ENCODE measurements around the gene MDC1.

MDC1 gene

DNA sequence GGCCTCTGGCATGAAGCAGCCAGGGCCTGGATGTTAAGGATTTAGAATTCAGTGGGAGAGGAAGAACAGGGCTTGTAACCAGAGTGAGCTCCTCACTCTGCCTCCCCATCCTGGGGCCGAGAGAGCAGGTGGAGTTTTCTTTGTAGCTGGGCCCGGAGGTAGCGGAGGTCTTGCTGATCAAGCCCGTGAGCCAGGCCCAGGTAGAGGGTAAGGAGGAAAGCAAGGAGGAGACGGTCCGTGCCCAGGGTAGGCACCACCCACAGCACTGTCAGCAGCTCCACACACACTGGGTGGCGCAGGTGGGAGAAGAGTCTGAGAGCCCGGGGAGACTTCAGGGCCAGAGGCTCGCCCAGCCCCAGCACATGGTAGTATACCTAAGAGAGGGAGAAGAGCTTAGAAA, 28.5 kb downstream of the MDC1 start:
- peaks cover 43% of the 10 kb centered on the region for H3K4me1 ChIP-seq (ENCODE audit: control insufficient read depth, low read length)
- peaks cover 49% of the 10 kb centered on the region for H3K36me3 ChIP-seq (ENCODE audit: control insufficient read depth, low read length)
- no peaks in the 10 kb centered on the region for H3K9me2 ChIP-seq (replicated peaks; ENCODE audit: control insufficient read depth, low read length)
- H4K20me1 ChIP-seq (ENCODE audit: control insufficient read depth, insufficient read depth, low read depth, low read length) = no peaks in the 10 kb centered on the region
- TF ChIP-seq, protein P1, sequence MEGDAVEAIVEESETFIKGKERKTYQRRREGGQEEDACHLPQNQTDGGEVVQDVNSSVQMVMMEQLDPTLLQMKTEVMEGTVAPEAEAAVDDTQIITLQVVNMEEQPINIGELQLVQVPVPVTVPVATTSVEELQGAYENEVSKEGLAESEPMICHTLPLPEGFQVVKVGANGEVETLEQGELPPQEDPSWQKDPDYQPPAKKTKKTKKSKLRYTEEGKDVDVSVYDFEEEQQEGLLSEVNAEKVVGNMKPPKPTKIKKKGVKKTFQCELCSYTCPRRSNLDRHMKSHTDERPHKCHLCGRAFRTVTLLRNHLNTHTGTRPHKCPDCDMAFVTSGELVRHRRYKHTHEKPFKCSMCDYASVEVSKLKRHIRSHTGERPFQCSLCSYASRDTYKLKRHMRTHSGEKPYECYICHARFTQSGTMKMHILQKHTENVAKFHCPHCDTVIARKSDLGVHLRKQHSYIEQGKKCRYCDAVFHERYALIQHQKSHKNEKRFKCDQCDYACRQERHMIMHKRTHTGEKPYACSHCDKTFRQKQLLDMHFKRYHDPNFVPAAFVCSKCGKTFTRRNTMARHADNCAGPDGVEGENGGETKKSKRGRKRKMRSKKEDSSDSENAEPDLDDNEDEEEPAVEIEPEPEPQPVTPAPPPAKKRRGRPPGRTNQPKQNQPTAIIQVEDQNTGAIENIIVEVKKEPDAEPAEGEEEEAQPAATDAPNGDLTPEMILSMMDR (IDR thresholded peaks at IDR 0.05; ENCODE audit: low read depth, low read length, poor library complexity, severe bottlenecking) = peak; percentile 59
- no peak for TF ChIP-seq EZH2phosphoT487 (IDR thresholded peaks at IDR 0.05; ENCODE audit: borderline replicate concordance, low read length)
- peaks cover 24% of the 10 kb centered on the region for H3F3A ChIP-seq (ENCODE audit: control insufficient read depth, insufficient read depth)
- peak overlapping the region; percentile 88 for H3K4me3 ChIP-seq (ENCODE audit: low read length)
- no peaks in the 10 kb centered on the region for H3K9me3 ChIP-seq (ENCODE audit: control insufficient read depth, insufficient read depth, low read length)
- peak overlapping the region; percentile 82 for H3K4me2 ChIP-seq (ENCODE audit: low read length)
- no peaks in the 10 kb centered on the region for H3K27me3 ChIP-seq (ENCODE audit: control insufficient read depth, low read length)
- H3K79me2 ChIP-seq (ENCODE audit: control insufficient read depth, low read length) = peaks cover 66% of the 10 kb centered on the region
- H3K27ac ChIP-seq (ENCODE audit: low read depth, low read length) = peak overlapping the region; percentile 90

DNA sequence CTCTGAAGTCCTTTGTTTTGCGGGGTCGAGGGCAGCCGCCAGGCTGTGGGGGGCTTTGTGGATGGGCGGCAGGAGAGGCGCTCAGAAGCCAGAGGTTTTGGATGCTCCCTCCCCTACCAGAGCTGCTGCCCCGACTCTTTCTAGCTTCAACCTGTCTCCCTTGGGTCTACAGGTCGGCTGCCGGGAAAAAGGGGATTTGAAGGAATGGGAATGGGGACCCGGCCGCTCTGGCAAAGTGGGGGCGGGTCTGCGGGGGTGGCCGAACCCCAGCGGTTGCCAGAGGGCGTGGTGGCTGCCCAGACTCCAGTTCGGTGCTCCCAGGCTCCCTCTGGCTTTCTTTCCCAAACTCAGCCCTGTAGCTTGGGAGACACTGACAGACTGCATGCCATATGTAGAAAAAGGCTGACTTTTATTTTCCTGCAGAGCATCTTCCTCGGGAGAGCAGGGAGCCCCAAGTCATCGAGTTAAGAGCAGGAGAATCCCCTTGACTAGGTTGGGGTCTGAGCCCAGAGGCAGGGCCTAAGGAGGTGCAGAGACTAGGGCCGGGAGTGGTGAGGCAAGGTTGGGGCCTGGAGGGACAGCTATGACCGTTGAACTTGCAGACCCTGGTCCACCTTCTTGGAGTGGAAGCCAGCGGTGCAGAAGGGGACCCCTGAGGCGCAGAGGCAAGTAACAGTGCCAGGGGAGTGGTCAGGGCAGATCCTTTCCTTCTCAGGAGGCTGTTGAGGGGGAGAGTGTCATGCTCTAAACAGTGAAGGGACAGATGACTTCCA, 29.2 kb downstream of the MDC1 start:
- Histone ChIP-seq H3K36me3 (ENCODE audit: control insufficient read depth, low read length) (peaks cover 56% of the 10 kb centered on the region), H3K9me3 (ENCODE audit: control insufficient read depth, insufficient read depth, low read length) (no peaks in the 10 kb centered on the region), H3K27me3 (ENCODE audit: control insufficient read depth, low read length) (no peaks in the 10 kb centered on the region), H3K9me2 (replicated peaks; ENCODE audit: control insufficient read depth, low read length) (no peaks in the 10 kb centered on the region), H3K4me1 (ENCODE audit: control insufficient read depth, low read length) (peaks cover 43% of the 10 kb centered on the region), H3K4me3 (ENCODE audit: low read length) (peak overlapping the region; percentile 88), H3K79me2 (ENCODE audit: control insufficient read depth, low read length) (peaks cover 73% of the 10 kb centered on the region), H4K20me1 (ENCODE audit: control insufficient read depth, insufficient read depth, low read depth, low read length) (no peaks in the 10 kb centered on the region), H3K27ac (ENCODE audit: low read depth, low read length) (peak overlapping the region; percentile 90), H3K4me2 (ENCODE audit: low read length) (peak overlapping the region; percentile 82), H3F3A (ENCODE audit: control insufficient read depth, insufficient read depth) (peaks cover 31% of the 10 kb centered on the region)
- TF ChIP-seq, protein P1 (IDR thresholded peaks at IDR 0.05; ENCODE audit: low read depth, low read length, poor library complexity, severe bottlenecking) = no peak
- TF ChIP-seq EZH2phosphoT487 (IDR thresholded peaks at IDR 0.05; ENCODE audit: borderline replicate concordance, low read length) = no peak

DNA sequence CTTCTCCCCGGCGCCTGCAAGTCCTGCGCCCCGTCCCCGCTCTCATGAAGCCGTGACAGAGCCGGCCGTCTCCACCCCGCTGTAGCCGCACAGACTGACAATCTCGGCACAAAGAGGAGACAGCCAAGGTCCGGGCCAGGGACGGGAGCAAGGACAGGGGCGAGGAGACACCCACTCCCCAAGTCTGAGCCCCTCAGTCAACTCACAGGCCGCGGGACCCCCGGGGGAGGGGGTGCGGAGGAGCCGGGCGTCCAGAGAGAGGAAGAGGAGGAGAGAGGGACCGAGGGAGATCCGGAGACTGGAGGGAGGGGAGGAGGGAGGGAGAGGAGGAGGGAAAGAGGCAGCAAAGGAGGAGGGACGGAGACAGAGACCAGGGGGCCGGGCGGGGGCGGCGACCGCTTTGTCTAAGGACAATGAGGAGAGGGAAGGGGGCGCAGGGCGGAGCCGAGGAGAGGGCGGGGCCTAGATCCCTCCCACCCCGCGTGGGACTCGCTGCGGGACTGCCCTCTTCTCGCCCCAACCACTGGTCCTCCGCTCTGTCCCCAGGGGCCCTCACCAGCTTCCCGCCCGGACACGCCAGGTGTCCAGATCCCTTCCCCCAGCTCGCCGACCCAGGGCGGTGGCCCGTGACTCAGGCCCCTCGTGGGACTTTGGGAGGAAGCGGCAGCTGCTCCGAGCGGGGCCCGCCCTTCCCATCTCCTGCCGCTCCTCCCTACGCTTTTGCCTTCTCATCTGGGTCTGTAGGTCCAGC, 30.0 kb downstream of the MDC1 start:
- peak overlapping the region; percentile 90 for H3K27ac ChIP-seq (ENCODE audit: low read depth, low read length)
- H3K4me3 ChIP-seq (ENCODE audit: low read length) = peak overlapping the region; percentile 88
- H3K9me2 ChIP-seq (replicated peaks; ENCODE audit: control insufficient read depth, low read length) = no peaks in the 10 kb centered on the region
- peaks cover 38% of the 10 kb centered on the region for H3K4me1 ChIP-seq (ENCODE audit: control insufficient read depth, low read length)
- H3K79me2 ChIP-seq (ENCODE audit: control insufficient read depth, low read length) = peaks cover 80% of the 10 kb centered on the region
- H3F3A ChIP-seq (ENCODE audit: control insufficient read depth, insufficient read depth) = peaks cover 31% of the 10 kb centered on the region
- no peaks in the 10 kb centered on the region for H3K27me3 ChIP-seq (ENCODE audit: control insufficient read depth, low read length)
- H3K9me3 ChIP-seq (ENCODE audit: control insufficient read depth, insufficient read depth, low read length) = no peaks in the 10 kb centered on the region
- H3K4me2 ChIP-seq (ENCODE audit: low read length) = peak overlapping the region; percentile 82
- H3K36me3 ChIP-seq (ENCODE audit: control insufficient read depth, low read length) = peaks cover 62% of the 10 kb centered on the region
- no peaks in the 10 kb centered on the region; the same call in 1 of the 2 replicates for H4K20me1 ChIP-seq (ENCODE audit: control insufficient read depth, insufficient read depth, low read depth, low read length)
- TF ChIP-seq, protein P1 (IDR thresholded peaks at IDR 0.05; ENCODE audit: low read depth, low read length, poor library complexity, severe bottlenecking) = no peak
- TF ChIP-seq EZH2phosphoT487 (IDR thresholded peaks at IDR 0.05; ENCODE audit: borderline replicate concordance, low read length) = no peak

All from DOHH2 (cell line).